ENCODE data around the gene USO1. TPM values are rescaled to one million over a fixed set of nuclear protein-coding genes. Genes with fewer than 3 reads are reported as not detected.

USO1 gene
- total RNA-seq, 1 donor from 2014 or later: 89.5 TPM

GRCh38 chr4:75698162-75698962 lies 26.0 kb upstream of the USO1 start:
- Histone ChIP-seq H3K4me3 (ENCODE audit: low read depth, low read length) (no peak overlapping the region), H3K27me3 (ENCODE audit: control insufficient read depth, insufficient read depth, low read length) (no peaks in the 10 kb centered on the region), H3K36me3 (ENCODE audit: control insufficient read depth, insufficient read depth, low read length) (no peaks in the 10 kb centered on the region)
- no peak for TF ChIP-seq CTCF (IDR thresholded peaks at IDR 0.05; ENCODE audit: insufficient read depth, low read length, severe bottlenecking)
- FAIRE-seq (peak; percentile 43), DNase-seq (ENCODE audit: low read depth) (no peak)

- FAIRE-seq: no peak
- TF ChIP-seq CTCF (IDR thresholded peaks at IDR 0.05; ENCODE audit: insufficient read depth, low read length, severe bottlenecking): no peak
Measured at GRCh38 chr4:75698963-75699228, 25.5 kb upstream of the USO1 start.

GRCh38 chr4:75699299-75699698 lies 25.1 kb upstream of the USO1 start:
- no peaks in the 10 kb centered on the region for H3K27me3 ChIP-seq (ENCODE audit: control insufficient read depth, insufficient read depth, low read length)
- DNase-seq (ENCODE audit: low read depth) (no peak), FAIRE-seq (no peak)
- H3K36me3 ChIP-seq (ENCODE audit: control insufficient read depth, insufficient read depth, low read length): no peaks in the 10 kb centered on the region
- H3K4me3 ChIP-seq (ENCODE audit: low read depth, low read length): no peak overlapping the region
- no peak for TF ChIP-seq CTCF (IDR thresholded peaks at IDR 0.05; ENCODE audit: insufficient read depth, low read length, severe bottlenecking)

More at GRCh38 chr4:75698963-75699228, 25.5 kb upstream of the USO1 start:
- no peak for DNase-seq (ENCODE audit: low read depth)
- H3K4me3 ChIP-seq (ENCODE audit: low read depth, low read length): no peak overlapping the region
- H3K27me3 ChIP-seq (ENCODE audit: control insufficient read depth, insufficient read depth, low read length): no peaks in the 10 kb centered on the region
- no peaks in the 10 kb centered on the region for H3K36me3 ChIP-seq (ENCODE audit: control insufficient read depth, insufficient read depth, low read length)

GRCh38 chr4:75702919-75703411 lies 21.4 kb upstream of the USO1 start:
- no peak for FAIRE-seq
- Histone ChIP-seq H3K4me3 (ENCODE audit: low read depth, low read length) (no peak overlapping the region), H3K27me3 (ENCODE audit: control insufficient read depth, insufficient read depth, low read length) (no peaks in the 10 kb centered on the region), H3K36me3 (ENCODE audit: control insufficient read depth, insufficient read depth, low read length) (no peaks in the 10 kb centered on the region)
- no peak for DNase-seq (ENCODE audit: low read depth)
- TF ChIP-seq CTCF (IDR thresholded peaks at IDR 0.05; ENCODE audit: insufficient read depth, low read length, severe bottlenecking): no peak

GRCh38 chr4:75705198-75705977 lies 19.0 kb upstream of the USO1 start:
- TF ChIP-seq CTCF (IDR thresholded peaks at IDR 0.05; ENCODE audit: insufficient read depth, low read length, severe bottlenecking): no peak
- DNase-seq (ENCODE audit: low read depth) (no peak), FAIRE-seq (no peak)

More at GRCh38 chr4:75705198-75705977, 19.0 kb upstream of the USO1 start:
- H3K27me3 ChIP-seq (ENCODE audit: control insufficient read depth, insufficient read depth, low read length): no peaks in the 10 kb centered on the region
- H3K36me3 ChIP-seq (ENCODE audit: control insufficient read depth, insufficient read depth, low read length): no peaks in the 10 kb centered on the region
- H3K4me3 ChIP-seq (ENCODE audit: low read depth, low read length): no peak overlapping the region
